Measurements from ENCODE around the gene DDX17. TPM values are rescaled to one million over a fixed set of nuclear protein-coding genes. Genes with fewer than 3 reads are reported as not detected.

The DDX17 gene
- total and polyA plus RNA-seq, 2 of the 4 experiments (the other 2 are of a cell fraction): 240 to 371 TPM

- H2BK5ac ChIP-seq (ENCODE audit: low read depth, low read length, poor library complexity, severe bottlenecking): no peak overlapping the region
- H3K9me1 ChIP-seq (ENCODE audit: insufficient read depth, low read length): peaks cover 23% of the 10 kb centered on the region
- peaks cover 89% of the 10 kb centered on the region for H4K20me1 ChIP-seq (ENCODE audit: insufficient read depth, low read length)
- H4K5ac ChIP-seq (ENCODE audit: low read depth, low read length): no peak overlapping the region
- no peak for ATAC-seq (ENCODE audit: low read depth)
- in situ Hi-C loops (cut with MboI; ENCODE audit: low sequenced_read_pairs) (no loop called here), intact Hi-C loops (cut with micrococcal nuclease) (no loop called here), dilution Hi-C loops (cut with HindIII; ENCODE audit: low sequenced_read_pairs, unreplicated experiment) (no loop called here)
- no peak overlapping the region for H2AK9ac ChIP-seq (replicated peaks; ENCODE audit: low read depth, low read length, poor library complexity)
- H3K14ac ChIP-seq (replicated peaks; ENCODE audit: low read depth, low read length): no peak overlapping the region
- no peak overlapping the region for H4K91ac ChIP-seq (ENCODE audit: insufficient read depth, low read depth, low read length)
- H3K56ac ChIP-seq (ENCODE audit: extremely low read depth, insufficient read depth, low read length): no peak overlapping the region
- H3K9ac ChIP-seq (ENCODE audit: low read depth, low read length): no peak overlapping the region
- peaks cover 41 to 78% of the 10 kb centered on the region in 2 experiments for H3K79me1 ChIP-seq (ENCODE audit: low read depth in 1 of 2, low read length in 2 of 2)
- no peaks in the 10 kb centered on the region for H3K9me3 ChIP-seq (ENCODE audit: control insufficient read depth, insufficient read depth, low read length)
- peaks cover 64% of the 10 kb centered on the region for H3K36me3 ChIP-seq (ENCODE audit: control insufficient read depth, insufficient read depth, low read length)
- no peak for DNase-seq
- no peak overlapping the region for H2AK5ac ChIP-seq (ENCODE audit: low read depth, low read length)
- no peak overlapping the region for H4K8ac ChIP-seq (ENCODE audit: low read depth in 2 of 2, low read length in 2 of 2)
- no peak overlapping the region for H3K4ac ChIP-seq (ENCODE audit: low read depth, low read length)
- POLR2A ChIA-PET (ENCODE audit: unreplicated experiment): interaction anchor here (0.5 kb wide), 1 partner anchor 466 kb away, joined by 4 read pairs; no protein-coding TSS in a partner anchor
- BruUV-seq (replicated peaks): no TSS peak
- no CpG with 5 or more reads among the region's 6 CpGs for WGBS, 2 experiments (ENCODE audit: extremely low coverage in 2 of 2, insufficient read length in 1 of 2)
- CTCF ChIA-PET: no interaction called here
- no peak overlapping the region for H3K4me3 ChIP-seq (ENCODE audit: insufficient read depth, low read depth, low read length)
- H2BK20ac ChIP-seq (ENCODE audit: low read depth, low read length): no peak overlapping the region
- TF ChIP-seq MAFK (IDR thresholded peaks at IDR 0.05; ENCODE audit: low read depth, low read length) (no peak), MXI1 (IDR thresholded peaks at IDR 0.05; ENCODE audit: borderline replicate concordance, low read depth, low read length) (no peak), RFX5 (IDR thresholded peaks at IDR 0.05; ENCODE audit: low read depth, low read length) (no peak), ELK1 (IDR thresholded peaks at IDR 0.05; ENCODE audit: borderline replicate concordance, low read depth, low read length) (no peak), USF2 (IDR thresholded peaks at IDR 0.05; ENCODE audit: low read depth, low read length) (no peak), POLR2A (IDR thresholded peaks at IDR 0.05; ENCODE audit: low read depth, low read length) (no peak), FOS (IDR thresholded peaks at IDR 0.05; ENCODE audit: low read depth, low read length) (no peak), SMC3 (IDR thresholded peaks at IDR 0.05; ENCODE audit: low read depth, low read length) (no peak), CHD1 (IDR thresholded peaks at IDR 0.05; ENCODE audit: low read depth, low read length) (no peak), BHLHE40 (IDR thresholded peaks at IDR 0.05; ENCODE audit: low read depth, low read length) (no peak), MAZ (IDR thresholded peaks at IDR 0.05; ENCODE audit: borderline replicate concordance, low read depth, low read length) (no peak), CEBPB (IDR thresholded peaks at IDR 0.05; ENCODE audit: low read depth, low read length) (no peak), RCOR1 (IDR thresholded peaks at IDR 0.05; ENCODE audit: insufficient replicate concordance, low read length) (no peak), RAD21 (IDR thresholded peaks at IDR 0.05; ENCODE audit: low read length) (no peak)
- TF ChIP-seq, protein P1, sequence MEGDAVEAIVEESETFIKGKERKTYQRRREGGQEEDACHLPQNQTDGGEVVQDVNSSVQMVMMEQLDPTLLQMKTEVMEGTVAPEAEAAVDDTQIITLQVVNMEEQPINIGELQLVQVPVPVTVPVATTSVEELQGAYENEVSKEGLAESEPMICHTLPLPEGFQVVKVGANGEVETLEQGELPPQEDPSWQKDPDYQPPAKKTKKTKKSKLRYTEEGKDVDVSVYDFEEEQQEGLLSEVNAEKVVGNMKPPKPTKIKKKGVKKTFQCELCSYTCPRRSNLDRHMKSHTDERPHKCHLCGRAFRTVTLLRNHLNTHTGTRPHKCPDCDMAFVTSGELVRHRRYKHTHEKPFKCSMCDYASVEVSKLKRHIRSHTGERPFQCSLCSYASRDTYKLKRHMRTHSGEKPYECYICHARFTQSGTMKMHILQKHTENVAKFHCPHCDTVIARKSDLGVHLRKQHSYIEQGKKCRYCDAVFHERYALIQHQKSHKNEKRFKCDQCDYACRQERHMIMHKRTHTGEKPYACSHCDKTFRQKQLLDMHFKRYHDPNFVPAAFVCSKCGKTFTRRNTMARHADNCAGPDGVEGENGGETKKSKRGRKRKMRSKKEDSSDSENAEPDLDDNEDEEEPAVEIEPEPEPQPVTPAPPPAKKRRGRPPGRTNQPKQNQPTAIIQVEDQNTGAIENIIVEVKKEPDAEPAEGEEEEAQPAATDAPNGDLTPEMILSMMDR (conservative IDR thresholded peaks at IDR 0.05; ENCODE audit: low read depth, low read length): no peak
- no peaks in the 10 kb centered on the region for H3K27me3 ChIP-seq (ENCODE audit: control insufficient read depth, insufficient read depth, low read length)
- no peak overlapping the region for H2BK120ac ChIP-seq (ENCODE audit: low read depth, low read length)
- no peak overlapping the region for H3K4me2 ChIP-seq (ENCODE audit: low read depth, low read length)
- no peak overlapping the region; the same call in 1 of the 2 replicates for H3K23ac ChIP-seq (ENCODE audit: low read depth, low read length)
- H3K18ac ChIP-seq (ENCODE audit: low read depth, low read length): no peak overlapping the region
- peaks cover 19% of the 10 kb centered on the region for H3K4me1 ChIP-seq (ENCODE audit: control insufficient read depth, insufficient read depth, low read length)
- no peak overlapping the region for H2BK15ac ChIP-seq (ENCODE audit: low read depth, low read length)
- no peak overlapping the region for H2AFZ ChIP-seq (replicated peaks; ENCODE audit: low read length, poor library complexity)
- H3K27ac ChIP-seq (ENCODE audit: insufficient read depth, low read length): no peak overlapping the region
Observed at GRCh38 chr22:38487946-38488345, 18.2 kb downstream of the DDX17 start.
